CD4-positive, alpha-beta T cell treated with Interleukin-15 for 1 hour (primary cell): Measurements from ENCODE around the gene SLC49A3.
"Not testable (repeated sequence)": the region's sequence is repeated elsewhere in the genome, so short reads cannot be mapped to it uniquely, and the experiment has no call there.

ENCODE experiments used
- DNase-seq: peaks from one replicate; pipeline ENCODE4 v3.0.0-alpha.2; 2020

Gene SLC49A3

GRCh38 chr4:688854-689681, at the start of gene SLC49A3:
TSS of gene SLC49A3 (minus strand) at chr4:689151. CDS start at chr4:689127, 24 bp downstream.
- no peak for DNase-seq

GRCh38 chr4:736561-736960, 47.6 kb upstream of the SLC49A3 start:
- DNase-seq: not testable (repeated sequence)

- DNase-seq: no peak
Measured at GRCh38 chr4:735583-735982, 46.6 kb upstream of the SLC49A3 start.

- DNase-seq: no peak
Measured at GRCh38 chr4:734951-735350, 46.0 kb upstream of the SLC49A3 start.

- DNase-seq: no peak
Measured at GRCh38 chr4:734075-734474, 45.1 kb upstream of the SLC49A3 start.

- no peak for DNase-seq
Measured at GRCh38 chr4:733631-733980, 44.7 kb upstream of the SLC49A3 start.

- no peak for DNase-seq
Measured at GRCh38 chr4:732911-733630, 44.1 kb upstream of the SLC49A3 start.

- no peak for DNase-seq
Measured at GRCh38 chr4:732486-732885, 43.5 kb upstream of the SLC49A3 start.

- not testable (repeated sequence) for DNase-seq
Measured at GRCh38 chr4:731954-732353, 43.0 kb upstream of the SLC49A3 start.

GRCh38 chr4:730946-731904, 42.3 kb upstream of the SLC49A3 start:
- DNase-seq: not testable (repeated sequence)

- no peak for DNase-seq
Measured at GRCh38 chr4:730511-730910, 41.6 kb upstream of the SLC49A3 start.

GRCh38 chr4:729336-730315, 40.7 kb upstream of the SLC49A3 start:
- DNase-seq: no peak

- no peak for DNase-seq
Measured at GRCh38 chr4:727576-727975, 38.6 kb upstream of the SLC49A3 start.

GRCh38 chr4:726838-727237, 37.9 kb upstream of the SLC49A3 start:
- DNase-seq: no peak

GRCh38 chr4:726235-726787, 37.4 kb upstream of the SLC49A3 start:
- DNase-seq: no peak

GRCh38 chr4:725391-726234, 36.7 kb upstream of the SLC49A3 start:
- DNase-seq: no peak

GRCh38 chr4:723751-724530, 35.0 kb upstream of the SLC49A3 start:
- DNase-seq: no peak

- no peak for DNase-seq
Measured at GRCh38 chr4:722851-723360, 34.0 kb upstream of the SLC49A3 start.

- DNase-seq: no peak
Measured at GRCh38 chr4:722169-722725, 33.3 kb upstream of the SLC49A3 start.
